Liver (tissue), 9 donors: ENCODE data around the gene PRRX1. TPM values are rescaled to one million over a fixed set of nuclear protein-coding genes. Genes with fewer than 3 reads are reported as not detected.

Experiments
- DNase-seq: peaks from one replicate; pipeline ENCODE4 v3.0.0-alpha.2; 2017; ENCODE audit warnings: low spot score
- H3K27ac ChIP-seq, 2 donors: one replicate each; pipeline ENCODE4 v1.7.0; 2013; ENCODE audit warnings: inconsistent platforms in 2 of 2, low read length in 2 of 2, control low read depth in 1 of 2, low read depth in 1 of 2, mild to moderate bottlenecking in 1 of 2
- H3K27me3 ChIP-seq, 4 donors: one replicate each; pipeline versions ENCODE4 v1.6.1 to v1.7.0; 2013; ENCODE audit warnings: low read length in 3 of 4, inconsistent platforms in 1 of 4, mild to moderate bottlenecking in 1 of 4, moderate library complexity in 1 of 4; ENCODE audit not compliant: control insufficient read depth in 4 of 4, insufficient read depth in 4 of 4
- H3K36me3 ChIP-seq, 4 donors: one replicate each; pipeline versions ENCODE4 v1.6.1 to v1.7.0; 2013; ENCODE audit warnings: low read length in 3 of 4, mild to moderate bottlenecking in 3 of 4, low read depth in 1 of 4, moderate library complexity in 1 of 4; ENCODE audit not compliant: control insufficient read depth in 4 of 4, insufficient read depth in 3 of 4
- H3K4me1 ChIP-seq, 4 donors: one replicate each; pipeline versions ENCODE4 v1.6.1 to v1.7.0; 2013; ENCODE audit warnings: low read length in 3 of 4, mild to moderate bottlenecking in 3 of 4, moderate library complexity in 1 of 4; ENCODE audit not compliant: control insufficient read depth in 4 of 4, insufficient read depth in 4 of 4
- H3K4me3 ChIP-seq, 3 donors: one replicate each; pipeline versions ENCODE4 v1.6.1 to v1.7.0; 2013; ENCODE audit warnings: low read length in 3 of 3, control low read depth in 1 of 3, low read depth in 1 of 3, mild to moderate bottlenecking in 1 of 3
- H3K9ac ChIP-seq, 2 donors: one replicate each; pipeline ENCODE4 v1.7.0; 2013; ENCODE audit warnings: low read length in 2 of 2, mild to moderate bottlenecking in 2 of 2, moderate library complexity in 2 of 2, control low read depth in 1 of 2, low read depth in 1 of 2
- H3K9me3 ChIP-seq, 4 donors: one replicate each; pipeline versions ENCODE4 v1.6.1 to v1.7.0; 2013; ENCODE audit warnings: low read length in 3 of 4; ENCODE audit not compliant: control insufficient read depth in 4 of 4
- EGR1 ChIP-seq, 2 donors: IDR thresholded peaks; 2 replicates each; pipeline ENCODE4 v1.6.1; 2016 to 2018; ENCODE audit warnings: antibody characterized with exemption in 2 of 2, low read depth in 2 of 2
- FOXA2 ChIP-seq: IDR thresholded peaks from 2 replicates; pipeline ENCODE4 v1.6.1; 2016; ENCODE audit warnings: antibody characterized with exemption
- GABPA ChIP-seq, 2 donors: IDR thresholded peaks in 1 of 2; conservative IDR thresholded peaks in 1 of 2; 2 replicates each; pipeline ENCODE4 v1.6.1; 2016; ENCODE audit warnings: antibody characterized with exemption in 2 of 2, mild to moderate bottlenecking in 1 of 2, moderate library complexity in 1 of 2
- HNF4A ChIP-seq, 2 donors: conservative IDR thresholded peaks; 2 replicates each; pipeline ENCODE4 v1.6.1; 2016; ENCODE audit warnings: antibody characterized with exemption in 2 of 2, mild to moderate bottlenecking in 2 of 2
- HNF4G ChIP-seq: IDR thresholded peaks from 2 replicates; pipeline ENCODE4 v1.6.1; 2016; ENCODE audit warnings: antibody characterized with exemption
- JUND ChIP-seq, 2 donors: IDR thresholded peaks; 2 replicates each; pipeline ENCODE4 v1.6.1; 2016; ENCODE audit warnings: antibody characterized with exemption in 2 of 2
- NR2F2 ChIP-seq: IDR thresholded peaks from 2 replicates; pipeline ENCODE4 v1.6.1; 2016; ENCODE audit warnings: antibody characterized with exemption
- REST ChIP-seq: IDR thresholded peaks from 2 replicates; pipeline ENCODE4 v1.6.1; 2016; ENCODE audit warnings: antibody characterized with exemption, mild to moderate bottlenecking
- SP1 ChIP-seq: IDR thresholded peaks from 2 replicates; pipeline ENCODE4 v1.6.1; 2018; ENCODE audit warnings: antibody characterized with exemption, mild to moderate bottlenecking
- YY1 ChIP-seq: IDR thresholded peaks from 2 replicates; pipeline ENCODE4 v1.6.1; 2016; ENCODE audit warnings: antibody characterized with exemption, mild to moderate bottlenecking
- ZBTB33 ChIP-seq: IDR thresholded peaks from 2 replicates; pipeline ENCODE4 v1.6.1; 2016; ENCODE audit warnings: antibody characterized with exemption
- WGBS: extraction: QIAGEN DNeasy Blood & Tissue Kit; methylation state at CpG from one replicate; pipeline ENCODE4 v1.1.7; 2013; 5-methylcytosine and 5-hydroxymethylcytosine counted together
- polyA plus RNA-seq, 2 donors: library from polyadenylated mRNA; stranded (reverse) in 1 of 2; unstranded in 1 of 2; fragments of 200-250 nt in 1 of 2; fragments of >200 nt in 1 of 2; fragmentation: Nextera tagmentation in 1 of 2; extraction: Ambion mirVana in 1 of 2; gene quantifications; one replicate each; pipeline versions ENCODE4 v1.2.1 to v1.2.3, GENCODE V29; 2013 to 2015
- total RNA-seq, 2 donors: library from RNA; depleted of rRNA; stranded (reverse); fragments of >200 nt; gene quantifications; one replicate each; pipeline ENCODE4 v1.2.3, GENCODE V29; 2014
- TF ChIP-seq, protein P1 (sequence below): fragments of 150-350 bp; IDR thresholded peaks from 2 replicates; pipeline ENCODE4 v1.5.1; 2017; ENCODE audit warnings: improper control_type of control experiment, low read depth, low read length; ENCODE audit not compliant: missing input control
- donor health status: healthy.
- donor health status: healthy.
- donor health status: healthy.
- donor health status: healthy.
- donor health status: healthy.

The PRRX1 gene
- total and polyA plus RNA-seq, 4 donors = under 0.01 to 0.37 (median 0.25) TPM; not detected in 1

DNA sequence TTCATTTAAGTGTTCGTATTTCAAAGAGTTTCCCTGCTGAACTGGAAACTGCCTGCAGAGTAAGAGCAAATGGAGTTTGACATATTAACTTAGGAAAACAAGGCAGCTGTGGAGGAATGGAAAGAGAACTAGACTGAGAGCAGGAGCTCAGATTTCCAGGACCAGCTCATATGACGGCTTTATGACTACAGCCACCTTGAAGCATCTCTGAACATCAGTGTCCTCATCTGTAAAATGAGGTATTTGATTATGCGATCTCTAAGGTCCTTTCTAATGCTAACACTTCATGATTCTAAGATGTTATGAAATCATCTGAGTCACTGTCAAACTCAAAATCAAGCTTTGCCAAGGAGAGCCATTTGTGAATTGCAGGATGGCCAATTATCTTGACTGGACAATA is 112.3 kb downstream of the PRRX1 start:
- no peaks in the 10 kb centered on the region for H3K36me3 ChIP-seq
- no peak overlapping the region for H3K4me3 ChIP-seq
- no peak overlapping the region for H3K9ac ChIP-seq
- H3K9me3 ChIP-seq = no peaks in the 10 kb centered on the region
- no peak for TF ChIP-seq NR2F2
- no peak for TF ChIP-seq JUND (IDR thresholded peaks at IDR 0.05)
- no peak for TF ChIP-seq EGR1 (IDR thresholded peaks at IDR 0.05; ENCODE audit: low read depth in 2 of 2)
- TF ChIP-seq, protein P1, sequence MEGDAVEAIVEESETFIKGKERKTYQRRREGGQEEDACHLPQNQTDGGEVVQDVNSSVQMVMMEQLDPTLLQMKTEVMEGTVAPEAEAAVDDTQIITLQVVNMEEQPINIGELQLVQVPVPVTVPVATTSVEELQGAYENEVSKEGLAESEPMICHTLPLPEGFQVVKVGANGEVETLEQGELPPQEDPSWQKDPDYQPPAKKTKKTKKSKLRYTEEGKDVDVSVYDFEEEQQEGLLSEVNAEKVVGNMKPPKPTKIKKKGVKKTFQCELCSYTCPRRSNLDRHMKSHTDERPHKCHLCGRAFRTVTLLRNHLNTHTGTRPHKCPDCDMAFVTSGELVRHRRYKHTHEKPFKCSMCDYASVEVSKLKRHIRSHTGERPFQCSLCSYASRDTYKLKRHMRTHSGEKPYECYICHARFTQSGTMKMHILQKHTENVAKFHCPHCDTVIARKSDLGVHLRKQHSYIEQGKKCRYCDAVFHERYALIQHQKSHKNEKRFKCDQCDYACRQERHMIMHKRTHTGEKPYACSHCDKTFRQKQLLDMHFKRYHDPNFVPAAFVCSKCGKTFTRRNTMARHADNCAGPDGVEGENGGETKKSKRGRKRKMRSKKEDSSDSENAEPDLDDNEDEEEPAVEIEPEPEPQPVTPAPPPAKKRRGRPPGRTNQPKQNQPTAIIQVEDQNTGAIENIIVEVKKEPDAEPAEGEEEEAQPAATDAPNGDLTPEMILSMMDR = no peak
- TF ChIP-seq YY1 = no peak
- no peak for TF ChIP-seq ZBTB33
- TF ChIP-seq SP1 = no peak
- no peak for TF ChIP-seq GABPA (IDR thresholded peaks at IDR 0.05 in 1 of 2, conservative IDR thresholded peaks at IDR 0.05 in 1 of 2)
- no peaks in the 10 kb centered on the region for H3K4me1 ChIP-seq
- no peak overlapping the region for H3K27ac ChIP-seq
- DNase-seq = no peak
- WGBS = 90% methylated on average over 3 of the region's 3 CpGs
- peaks cover 0 to 6% (median 0%) of the 10 kb centered on the region in 4 donors for H3K27me3 ChIP-seq

- no peak overlapping the region for H3K9ac ChIP-seq
- WGBS = 75% methylated on average over 3 of the region's 3 CpGs
- H3K36me3 ChIP-seq = no peaks in the 10 kb centered on the region
- no peaks in the 10 kb centered on the region for H3K4me1 ChIP-seq
- no peak overlapping the region for H3K27ac ChIP-seq
- no peak for TF ChIP-seq SP1
- no peak for TF ChIP-seq YY1
- no peak for TF ChIP-seq ZBTB33
- TF ChIP-seq NR2F2 = no peak
- no peak for TF ChIP-seq HNF4A (conservative IDR thresholded peaks at IDR 0.05)
- TF ChIP-seq REST = no peak
- no peak for TF ChIP-seq JUND (IDR thresholded peaks at IDR 0.05)
- TF ChIP-seq HNF4G = no peak
- no peak for TF ChIP-seq GABPA (IDR thresholded peaks at IDR 0.05 in 1 of 2, conservative IDR thresholded peaks at IDR 0.05 in 1 of 2)
- TF ChIP-seq FOXA2 = no peak
- no peak for TF ChIP-seq EGR1 (IDR thresholded peaks at IDR 0.05; ENCODE audit: low read depth in 2 of 2)
- no peak for DNase-seq
- no peaks in the 10 kb centered on the region for H3K9me3 ChIP-seq
- H3K27me3 ChIP-seq = peaks cover 0 to 6% (median 0%) of the 10 kb centered on the region in 4 donors
- H3K4me3 ChIP-seq = no peak overlapping the region
These were observed 112.8 kb downstream of the PRRX1 start for GRCh38 chr1:170776777-170777176.

Other genes with a start within 250 kb of the PRRX1 start
- 10 to 100 TPM in 1 of 2 donors, 1 to 10 TPM in 1; 8.8 to 11.1 TPM for gene GORAB, start 132.0 kb upstream of the PRRX1 start, total RNA-seq
- gene GORAB, start 132.0 kb upstream of the PRRX1 start, polyA plus RNA-seq = 1 to 10 TPM; 4.0 to 8.5 TPM